K562 (cell line): ENCODE results near the gene TUBD1. TPM values are rescaled to one million over a fixed set of nuclear protein-coding genes. Genes with fewer than 3 reads are reported as not detected.

Experiments
- FOXJ2 ChIP-seq: fragments of 200-800 bp; sonication (Bioruptor generic); IDR thresholded peaks from 2 replicates; pipeline ENCODE4 v1.6.1; 2016; ENCODE audit warnings: missing genetic modification characterization, missing compliant biosample characterization
- KDM2B ChIP-seq: fragments of 250-450 bp; sonication (Bioruptor Pico); IDR thresholded peaks from 2 replicates; pipeline ENCODE4 v1.8.0; 2021; ENCODE audit warnings: mild to moderate bottlenecking, moderate library complexity
- PYGO2 ChIP-seq: fragments of 450-650 bp; IDR thresholded peaks from 2 replicates; pipeline ENCODE4 v1.6.1; 2016; ENCODE audit warnings: mild to moderate bottlenecking, missing genetic modification characterization, moderate library complexity, missing compliant biosample characterization
- SIRT6 ChIP-seq: IDR thresholded peaks from one replicate; pipeline ENCODE4 v1.6.1; 2012; ENCODE audit warnings: low read depth, mild to moderate bottlenecking, control low read depth, inconsistent platforms, low read length, moderate library complexity
- SMARCE1 ChIP-seq: fragments of 450-650 bp; IDR thresholded peaks from 2 replicates; pipeline ENCODE4 v1.7.1; 2016; ENCODE audit warnings: mild to moderate bottlenecking
- XRCC5 ChIP-seq: fragments of 200-400 bp; formaldehyde crosslinking; IDR thresholded peaks from 2 replicates; pipeline ENCODE4 v1.6.1; 2017; ENCODE audit warnings: low read depth, mild to moderate bottlenecking, low read length
- ZNF134 ChIP-seq: fragments of 250-450 bp; sonication (Bioruptor Pico); conservative IDR thresholded peaks from 2 replicates; pipeline ENCODE4 v1.4.0; 2020
- ZNF707 ChIP-seq: fragments of 250-450 bp; sonication (Bioruptor Pico); conservative IDR thresholded peaks from 2 replicates; pipeline ENCODE4 v1.8.0; 2022; ENCODE audit warnings: inconsistent platforms, mild to moderate bottlenecking, moderate library complexity
- ZNF785 ChIP-seq: fragments of 250-450 bp; sonication (Bioruptor Pico); IDR thresholded peaks from 2 replicates; pipeline ENCODE4 v1.4.0; 2020; ENCODE audit warnings: mild to moderate bottlenecking
- polyA plus RNA-seq, 8 experiments: library from polyadenylated mRNA; depleted of rRNA in 4 of 8; stranded (reverse) in 5 of 8; unstranded in 3 of 8; fragments of >200 nt; fragmentation: Nextera tagmentation in 2 of 8; fragmentation: Illumina TruSeq in 1 of 8; extraction: Ambion mirVana in 2 of 8; extraction: Trizol in 1 of 8; gene quantifications; 2 replicates each; pipeline versions ENCODE4 v1.2.1 to v1.2.3, GENCODE V29; 2011 to 2014; ENCODE audit warnings: inconsistent platforms in 1 of 8, missing spikeins in 1 of 8
- total RNA-seq, 7 experiments: library from RNA; depleted of rRNA in 6 of 7; stranded (reverse); fragments of >200 nt in 6 of 7; fragmentation: Illumina TruSeq in 2 of 7; extraction: Trizol in 2 of 7; gene quantifications; 2 replicates each; pipeline versions ENCODE4 v1.2.1 to v1.2.3, GENCODE V29; 2011 to 2021; ENCODE audit warnings: low replicate concordance in 1 of 7
- TF ChIP-seq, protein P1 (sequence below): fragments of 200-600 bp; sonication (generic); IDR thresholded peaks from one replicate; pipeline ENCODE4 v1.6.1; 2012; ENCODE audit warnings: mild to moderate bottlenecking, low read depth, low read length, inconsistent platforms
- TF ChIP-seq, protein P2 (sequence below): sonication (generic); formaldehyde crosslinking; IDR thresholded peaks from 2 replicates; pipeline ENCODE4 v1.8.1; 2023; ENCODE audit warnings: missing genetic modification reagents, mild to moderate bottlenecking, borderline replicate concordance

TUBD1 gene
- total and polyA plus RNA-seq, 9 of the 15 experiments (the other 6 are each of a cell fraction or from before 2014, with no cell fraction given): 10.8 to 35.3 (median 17.9) TPM

- TF ChIP-seq, protein P1, sequence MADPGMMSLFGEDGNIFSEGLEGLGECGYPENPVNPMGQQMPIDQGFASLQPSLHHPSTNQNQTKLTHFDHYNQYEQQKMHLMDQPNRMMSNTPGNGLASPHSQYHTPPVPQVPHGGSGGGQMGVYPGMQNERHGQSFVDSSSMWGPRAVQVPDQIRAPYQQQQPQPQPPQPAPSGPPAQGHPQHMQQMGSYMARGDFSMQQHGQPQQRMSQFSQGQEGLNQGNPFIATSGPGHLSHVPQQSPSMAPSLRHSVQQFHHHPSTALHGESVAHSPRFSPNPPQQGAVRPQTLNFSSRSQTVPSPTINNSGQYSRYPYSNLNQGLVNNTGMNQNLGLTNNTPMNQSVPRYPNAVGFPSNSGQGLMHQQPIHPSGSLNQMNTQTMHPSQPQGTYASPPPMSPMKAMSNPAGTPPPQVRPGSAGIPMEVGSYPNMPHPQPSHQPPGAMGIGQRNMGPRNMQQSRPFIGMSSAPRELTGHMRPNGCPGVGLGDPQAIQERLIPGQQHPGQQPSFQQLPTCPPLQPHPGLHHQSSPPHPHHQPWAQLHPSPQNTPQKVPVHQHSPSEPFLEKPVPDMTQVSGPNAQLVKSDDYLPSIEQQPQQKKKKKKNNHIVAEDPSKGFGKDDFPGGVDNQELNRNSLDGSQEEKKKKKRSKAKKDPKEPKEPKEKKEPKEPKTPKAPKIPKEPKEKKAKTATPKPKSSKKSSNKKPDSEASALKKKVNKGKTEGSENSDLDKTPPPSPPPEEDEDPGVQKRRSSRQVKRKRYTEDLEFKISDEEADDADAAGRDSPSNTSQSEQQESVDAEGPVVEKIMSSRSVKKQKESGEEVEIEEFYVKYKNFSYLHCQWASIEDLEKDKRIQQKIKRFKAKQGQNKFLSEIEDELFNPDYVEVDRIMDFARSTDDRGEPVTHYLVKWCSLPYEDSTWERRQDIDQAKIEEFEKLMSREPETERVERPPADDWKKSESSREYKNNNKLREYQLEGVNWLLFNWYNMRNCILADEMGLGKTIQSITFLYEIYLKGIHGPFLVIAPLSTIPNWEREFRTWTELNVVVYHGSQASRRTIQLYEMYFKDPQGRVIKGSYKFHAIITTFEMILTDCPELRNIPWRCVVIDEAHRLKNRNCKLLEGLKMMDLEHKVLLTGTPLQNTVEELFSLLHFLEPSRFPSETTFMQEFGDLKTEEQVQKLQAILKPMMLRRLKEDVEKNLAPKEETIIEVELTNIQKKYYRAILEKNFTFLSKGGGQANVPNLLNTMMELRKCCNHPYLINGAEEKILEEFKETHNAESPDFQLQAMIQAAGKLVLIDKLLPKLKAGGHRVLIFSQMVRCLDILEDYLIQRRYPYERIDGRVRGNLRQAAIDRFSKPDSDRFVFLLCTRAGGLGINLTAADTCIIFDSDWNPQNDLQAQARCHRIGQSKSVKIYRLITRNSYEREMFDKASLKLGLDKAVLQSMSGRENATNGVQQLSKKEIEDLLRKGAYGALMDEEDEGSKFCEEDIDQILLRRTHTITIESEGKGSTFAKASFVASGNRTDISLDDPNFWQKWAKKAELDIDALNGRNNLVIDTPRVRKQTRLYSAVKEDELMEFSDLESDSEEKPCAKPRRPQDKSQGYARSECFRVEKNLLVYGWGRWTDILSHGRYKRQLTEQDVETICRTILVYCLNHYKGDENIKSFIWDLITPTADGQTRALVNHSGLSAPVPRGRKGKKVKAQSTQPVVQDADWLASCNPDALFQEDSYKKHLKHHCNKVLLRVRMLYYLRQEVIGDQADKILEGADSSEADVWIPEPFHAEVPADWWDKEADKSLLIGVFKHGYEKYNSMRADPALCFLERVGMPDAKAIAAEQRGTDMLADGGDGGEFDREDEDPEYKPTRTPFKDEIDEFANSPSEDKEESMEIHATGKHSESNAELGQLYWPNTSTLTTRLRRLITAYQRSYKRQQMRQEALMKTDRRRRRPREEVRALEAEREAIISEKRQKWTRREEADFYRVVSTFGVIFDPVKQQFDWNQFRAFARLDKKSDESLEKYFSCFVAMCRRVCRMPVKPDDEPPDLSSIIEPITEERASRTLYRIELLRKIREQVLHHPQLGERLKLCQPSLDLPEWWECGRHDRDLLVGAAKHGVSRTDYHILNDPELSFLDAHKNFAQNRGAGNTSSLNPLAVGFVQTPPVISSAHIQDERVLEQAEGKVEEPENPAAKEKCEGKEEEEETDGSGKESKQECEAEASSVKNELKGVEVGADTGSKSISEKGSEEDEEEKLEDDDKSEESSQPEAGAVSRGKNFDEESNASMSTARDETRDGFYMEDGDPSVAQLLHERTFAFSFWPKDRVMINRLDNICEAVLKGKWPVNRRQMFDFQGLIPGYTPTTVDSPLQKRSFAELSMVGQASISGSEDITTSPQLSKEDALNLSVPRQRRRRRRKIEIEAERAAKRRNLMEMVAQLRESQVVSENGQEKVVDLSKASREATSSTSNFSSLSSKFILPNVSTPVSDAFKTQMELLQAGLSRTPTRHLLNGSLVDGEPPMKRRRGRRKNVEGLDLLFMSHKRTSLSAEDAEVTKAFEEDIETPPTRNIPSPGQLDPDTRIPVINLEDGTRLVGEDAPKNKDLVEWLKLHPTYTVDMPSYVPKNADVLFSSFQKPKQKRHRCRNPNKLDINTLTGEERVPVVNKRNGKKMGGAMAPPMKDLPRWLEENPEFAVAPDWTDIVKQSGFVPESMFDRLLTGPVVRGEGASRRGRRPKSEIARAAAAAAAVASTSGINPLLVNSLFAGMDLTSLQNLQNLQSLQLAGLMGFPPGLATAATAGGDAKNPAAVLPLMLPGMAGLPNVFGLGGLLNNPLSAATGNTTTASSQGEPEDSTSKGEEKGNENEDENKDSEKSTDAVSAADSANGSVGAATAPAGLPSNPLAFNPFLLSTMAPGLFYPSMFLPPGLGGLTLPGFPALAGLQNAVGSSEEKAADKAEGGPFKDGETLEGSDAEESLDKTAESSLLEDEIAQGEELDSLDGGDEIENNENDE: no peak
- TF ChIP-seq ZNF785 (CRISPR knock-in tag) (no peak), FOXJ2 (tag) (no peak), XRCC5 (0 out of 2 replicates have a peak, but pooled peaks have one; percentile 17), ZNF707 (CRISPR knock-in tag) (no peak), KDM2B (CRISPR knock-in tag) (no peak), PYGO2 (no peak), SMARCE1 (no peak), SIRT6 (peak; percentile 95), ZNF134 (CRISPR knock-in tag) (0 out of 2 replicates have a peak, but pooled peaks have one; percentile 11)
- TF ChIP-seq, protein P2, sequence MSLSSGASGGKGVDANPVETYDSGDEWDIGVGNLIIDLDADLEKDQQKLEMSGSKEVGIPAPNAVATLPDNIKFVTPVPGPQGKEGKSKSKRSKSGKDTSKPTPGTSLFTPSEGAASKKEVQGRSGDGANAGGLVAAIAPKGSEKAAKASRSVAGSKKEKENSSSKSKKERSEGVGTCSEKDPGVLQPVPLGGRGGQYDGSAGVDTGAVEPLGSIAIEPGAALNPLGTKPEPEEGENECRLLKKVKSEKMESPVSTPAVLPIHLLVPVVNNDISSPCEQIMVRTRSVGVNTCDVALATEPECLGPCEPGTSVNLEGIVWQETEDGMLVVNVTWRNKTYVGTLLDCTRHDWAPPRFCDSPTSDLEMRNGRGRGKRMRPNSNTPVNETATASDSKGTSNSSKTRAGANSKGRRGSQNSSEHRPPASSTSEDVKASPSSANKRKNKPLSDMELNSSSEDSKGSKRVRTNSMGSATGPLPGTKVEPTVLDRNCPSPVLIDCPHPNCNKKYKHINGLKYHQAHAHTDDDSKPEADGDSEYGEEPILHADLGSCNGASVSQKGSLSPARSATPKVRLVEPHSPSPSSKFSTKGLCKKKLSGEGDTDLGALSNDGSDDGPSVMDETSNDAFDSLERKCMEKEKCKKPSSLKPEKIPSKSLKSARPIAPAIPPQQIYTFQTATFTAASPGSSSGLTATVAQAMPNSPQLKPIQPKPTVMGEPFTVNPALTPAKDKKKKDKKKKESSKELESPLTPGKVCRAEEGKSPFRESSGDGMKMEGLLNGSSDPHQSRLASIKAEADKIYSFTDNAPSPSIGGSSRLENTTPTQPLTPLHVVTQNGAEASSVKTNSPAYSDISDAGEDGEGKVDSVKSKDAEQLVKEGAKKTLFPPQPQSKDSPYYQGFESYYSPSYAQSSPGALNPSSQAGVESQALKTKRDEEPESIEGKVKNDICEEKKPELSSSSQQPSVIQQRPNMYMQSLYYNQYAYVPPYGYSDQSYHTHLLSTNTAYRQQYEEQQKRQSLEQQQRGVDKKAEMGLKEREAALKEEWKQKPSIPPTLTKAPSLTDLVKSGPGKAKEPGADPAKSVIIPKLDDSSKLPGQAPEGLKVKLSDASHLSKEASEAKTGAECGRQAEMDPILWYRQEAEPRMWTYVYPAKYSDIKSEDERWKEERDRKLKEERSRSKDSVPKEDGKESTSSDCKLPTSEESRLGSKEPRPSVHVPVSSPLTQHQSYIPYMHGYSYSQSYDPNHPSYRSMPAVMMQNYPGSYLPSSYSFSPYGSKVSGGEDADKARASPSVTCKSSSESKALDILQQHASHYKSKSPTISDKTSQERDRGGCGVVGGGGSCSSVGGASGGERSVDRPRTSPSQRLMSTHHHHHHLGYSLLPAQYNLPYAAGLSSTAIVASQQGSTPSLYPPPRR: no peak
Observed at GRCh38 chr17:59842901-59843652, 49.7 kb downstream of the TUBD1 start (continued).
